Stimulated activated CD8-positive, alpha-beta memory T cell treated with anti-CD3 and anti-CD28 coated beads, Interleukin-15, amount 100 ng/mL, for 1 hour (primary cell): ENCODE data around the gene PROCA1.

Experiments
- DNase-seq: peaks from one replicate; pipeline ENCODE4 v3.0.0-alpha.2; 2020; ENCODE audit warnings: low read depth

Gene PROCA1, protein sequence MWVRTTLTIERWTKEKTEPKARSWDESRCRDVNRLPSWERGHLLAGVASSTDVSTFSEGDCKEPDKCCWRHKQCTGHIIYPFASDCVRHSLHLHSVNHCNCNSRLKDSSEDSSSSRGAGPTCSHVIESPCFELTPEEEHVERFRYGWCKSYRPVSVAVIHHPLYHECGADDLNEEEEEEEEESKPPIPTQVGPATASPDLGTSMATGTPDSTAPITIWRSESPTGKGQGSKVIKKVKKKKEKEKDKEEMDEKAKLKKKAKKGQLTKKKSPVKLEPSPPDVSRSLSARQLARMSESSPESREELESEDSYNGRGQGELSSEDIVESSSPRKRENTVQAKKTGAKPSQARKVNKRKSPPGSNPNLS

DNA sequence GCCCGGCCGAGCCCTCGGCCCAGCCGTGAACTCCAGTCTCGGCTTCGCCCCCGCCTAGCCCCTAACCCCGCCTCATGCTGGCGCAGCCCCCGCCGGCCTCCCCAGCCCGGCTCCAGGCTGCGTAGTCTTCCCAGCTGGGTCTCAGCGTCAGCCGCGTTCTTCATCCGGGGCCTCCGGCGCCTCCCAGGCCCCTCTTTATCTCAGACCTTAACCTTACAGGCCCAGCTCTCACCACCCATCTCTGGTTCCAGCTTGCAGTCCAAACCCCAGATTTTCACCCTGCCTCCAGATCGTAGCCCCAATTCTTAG lies at the start of gene PROCA1:
Gene PROCA1 (minus strand): TSS at position 166 of the 309 bp plus-strand sequence. CDS start 228 bp downstream, outside the sequence.
- no peak for DNase-seq

DNA sequence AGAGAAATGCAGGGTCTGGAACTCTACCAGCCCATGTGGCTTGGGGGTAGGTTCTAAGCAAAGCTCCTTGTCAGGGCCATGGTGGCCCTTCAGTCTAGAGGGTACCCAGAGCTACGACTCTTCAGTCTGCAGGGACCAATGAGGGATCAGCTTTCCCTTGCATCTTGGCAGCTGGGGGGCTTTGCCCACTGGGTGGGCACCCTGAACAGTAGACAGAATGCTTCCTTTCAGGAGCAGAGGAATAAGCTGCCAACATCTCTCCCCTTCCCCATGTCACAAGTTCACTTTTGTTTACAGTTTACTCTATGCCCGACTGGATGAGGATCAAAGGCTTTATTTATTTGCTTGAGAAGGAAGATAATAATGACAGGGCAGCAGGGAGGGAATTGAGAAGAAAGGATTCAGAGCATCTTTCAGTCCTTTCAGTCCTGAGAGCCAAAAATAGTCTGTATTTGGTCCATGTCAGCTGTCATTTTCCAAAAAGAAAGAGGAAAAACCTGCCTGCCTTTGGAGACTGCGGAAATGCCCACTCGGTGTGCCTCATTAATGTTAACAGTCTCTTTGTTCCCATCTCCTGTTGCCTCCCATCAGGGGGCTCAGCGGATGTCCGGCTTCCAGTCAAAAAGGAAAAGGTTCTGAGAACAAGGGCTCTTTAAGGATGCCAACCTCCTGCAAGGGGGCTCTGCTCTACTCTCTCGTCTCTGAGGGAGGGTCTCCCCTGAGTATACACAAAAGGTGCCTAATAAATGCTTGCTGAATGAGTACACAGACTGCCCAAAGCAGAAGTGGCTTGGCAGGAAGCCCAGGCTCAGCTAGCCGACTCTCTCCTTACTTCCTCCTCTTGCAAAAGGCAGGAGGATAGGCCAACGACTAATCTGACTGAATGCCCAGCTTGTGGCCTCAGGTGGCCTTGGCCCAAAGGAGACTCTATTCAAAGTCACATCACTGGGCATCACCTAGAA lies 49.2 kb upstream of the PROCA1 start:
- DNase-seq = no peak

DNA sequence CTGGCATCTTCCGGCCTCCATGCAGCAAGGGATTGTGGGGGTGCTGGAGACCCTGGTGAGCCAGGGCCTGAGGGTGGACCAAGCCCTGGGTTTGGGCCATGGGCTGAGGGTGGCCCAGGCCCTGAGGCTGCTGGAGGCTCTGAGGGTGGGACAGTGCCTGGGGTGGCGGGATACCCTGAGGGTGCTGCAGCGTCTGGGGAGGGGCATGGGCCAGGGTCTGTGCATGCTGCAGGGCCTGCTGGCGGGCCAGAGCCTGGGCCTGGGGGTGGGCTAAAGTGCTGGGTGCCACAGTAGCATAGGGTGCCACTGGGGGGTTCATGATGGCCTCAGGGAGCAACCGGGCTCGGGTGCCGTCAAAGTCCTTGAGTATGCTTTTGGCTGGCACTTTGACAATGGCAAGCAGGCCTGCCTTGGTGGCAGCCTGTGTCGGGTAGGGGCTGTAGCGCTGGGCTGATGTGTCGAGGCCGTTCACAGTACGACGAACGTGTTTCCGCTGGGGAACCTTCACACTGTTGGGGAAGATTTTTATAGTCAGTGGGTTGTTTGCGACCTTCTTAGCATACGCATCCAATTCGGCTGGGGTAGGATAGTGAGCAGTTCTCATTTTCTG lies 47.7 kb upstream of the PROCA1 start:
- no peak for DNase-seq

DNA sequence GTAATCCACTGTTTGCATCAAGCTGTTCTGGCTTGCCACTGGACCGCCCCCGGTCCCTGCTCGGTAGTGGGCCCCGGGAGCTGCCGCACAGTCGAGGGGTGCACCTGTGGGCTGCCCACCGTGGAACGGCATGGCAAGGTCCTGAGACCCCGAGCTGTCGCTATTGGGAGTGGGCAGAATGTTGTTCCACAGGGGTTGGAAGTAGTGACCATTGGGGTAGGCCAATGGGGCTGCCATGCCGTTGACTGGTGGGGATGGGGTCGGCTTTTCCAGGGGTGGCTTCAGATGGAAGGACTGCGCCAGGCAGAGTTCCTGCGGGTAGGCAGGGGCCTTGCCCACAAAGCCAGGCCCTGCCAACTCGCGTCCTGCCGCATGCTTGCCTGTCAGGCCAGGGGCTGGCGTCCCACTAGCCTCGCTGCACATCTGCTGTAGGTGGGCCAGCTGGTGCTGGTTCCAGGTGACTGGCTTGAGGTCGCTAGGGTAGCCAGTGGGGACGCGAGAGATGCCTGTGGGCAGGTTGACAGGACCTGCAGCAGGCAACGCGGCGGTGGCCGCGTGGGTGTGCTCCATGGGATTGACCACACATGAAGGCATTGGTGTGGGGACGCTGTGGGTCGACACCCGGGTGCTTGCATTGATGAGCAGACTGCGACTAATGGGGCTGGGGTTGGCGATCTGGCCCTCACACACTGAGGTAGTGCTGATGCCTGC lies 46.9 kb upstream of the PROCA1 start:
- no peak for DNase-seq

DNA sequence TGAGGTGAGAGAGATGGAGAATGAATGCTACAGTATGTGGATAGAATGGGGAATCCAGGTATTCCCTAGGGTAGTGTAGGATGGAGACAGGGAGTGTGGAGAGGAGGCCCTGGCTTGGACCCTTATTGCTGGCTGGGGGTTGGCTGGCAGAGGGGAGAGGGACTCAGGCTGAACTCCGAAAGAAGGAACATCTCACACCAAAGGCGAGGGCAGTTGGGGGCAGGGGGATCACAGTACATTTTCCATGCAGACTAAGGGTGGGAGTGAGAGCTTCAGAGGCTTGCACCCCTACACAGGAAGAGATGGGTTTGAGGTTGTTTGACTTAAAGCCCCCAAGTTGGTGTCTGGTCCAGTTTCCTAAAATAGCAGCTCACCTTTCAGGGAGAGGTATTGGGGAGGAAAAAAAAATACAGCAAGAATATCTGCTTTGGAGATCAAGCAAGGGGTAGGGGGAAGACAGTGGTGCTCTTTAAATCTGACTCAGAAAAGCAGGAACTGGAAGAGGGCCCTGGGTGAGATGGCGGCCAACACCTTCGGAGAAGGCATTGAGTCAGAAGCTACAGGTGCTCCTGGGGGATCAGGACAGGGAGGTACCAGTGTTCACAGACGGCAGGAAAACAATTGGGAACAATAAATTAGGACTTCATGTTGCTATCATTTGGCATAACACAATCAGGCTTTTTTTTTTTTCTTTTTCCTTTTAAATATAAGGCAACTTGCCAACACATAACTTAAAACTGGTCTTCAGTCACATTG lies 44.5 kb upstream of the PROCA1 start:
- DNase-seq = no peak

DNA sequence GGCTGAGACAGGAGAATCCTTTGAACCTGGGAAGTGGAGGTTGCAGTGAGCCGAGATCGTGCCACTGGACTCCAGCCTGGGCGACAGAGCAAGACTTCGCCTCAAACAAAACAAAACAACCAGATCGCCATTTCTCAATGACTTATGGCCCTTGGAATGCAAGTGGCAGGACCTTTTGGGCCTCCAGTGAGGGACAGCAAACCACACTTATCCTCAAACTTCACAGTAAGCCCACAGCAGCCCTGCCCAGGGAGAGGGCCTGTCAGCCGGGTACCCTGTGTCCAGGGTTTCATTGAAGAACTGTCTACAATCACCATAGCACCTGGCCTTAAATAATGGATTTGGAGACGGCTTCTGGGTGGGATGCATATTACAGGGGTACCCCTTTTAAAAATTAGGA lies 43.8 kb upstream of the PROCA1 start:
- no peak for DNase-seq

DNA sequence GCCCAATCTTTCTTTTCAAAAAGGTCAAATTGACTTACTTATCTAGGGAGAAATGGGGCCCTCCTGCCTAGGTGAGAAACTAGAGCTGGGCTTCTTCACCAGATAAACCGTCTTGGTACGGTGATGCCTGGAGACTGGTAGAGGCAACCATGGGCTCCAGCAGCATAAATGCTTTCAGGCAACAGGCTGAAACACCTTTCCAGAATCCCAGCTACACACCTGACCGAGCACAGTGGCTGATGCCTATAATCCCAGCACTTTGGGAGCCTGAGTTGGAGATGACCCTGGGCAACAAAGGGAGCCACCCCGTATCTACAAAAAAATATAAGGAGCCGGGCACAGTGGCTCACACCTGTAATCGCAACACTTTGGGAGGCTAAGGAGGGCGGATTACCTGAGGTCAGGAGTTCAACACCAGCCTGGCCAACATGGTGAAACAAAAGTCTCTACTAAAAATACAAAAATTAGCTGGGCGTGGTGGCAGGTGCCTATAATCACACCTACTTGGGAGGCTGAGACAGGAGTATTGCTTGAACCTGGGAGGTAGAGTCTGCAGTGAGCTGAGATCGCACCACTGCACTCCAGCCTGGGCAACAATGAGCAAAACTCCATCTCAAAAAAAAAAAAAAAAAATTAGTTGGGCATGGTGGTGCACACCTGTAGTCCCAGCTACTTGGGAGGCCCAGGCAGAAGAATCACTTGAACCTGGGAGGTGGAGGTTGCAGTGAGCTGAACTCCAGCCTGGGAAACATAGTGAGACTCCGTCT lies 40.1 kb upstream of the PROCA1 start:
- no peak for DNase-seq

DNA sequence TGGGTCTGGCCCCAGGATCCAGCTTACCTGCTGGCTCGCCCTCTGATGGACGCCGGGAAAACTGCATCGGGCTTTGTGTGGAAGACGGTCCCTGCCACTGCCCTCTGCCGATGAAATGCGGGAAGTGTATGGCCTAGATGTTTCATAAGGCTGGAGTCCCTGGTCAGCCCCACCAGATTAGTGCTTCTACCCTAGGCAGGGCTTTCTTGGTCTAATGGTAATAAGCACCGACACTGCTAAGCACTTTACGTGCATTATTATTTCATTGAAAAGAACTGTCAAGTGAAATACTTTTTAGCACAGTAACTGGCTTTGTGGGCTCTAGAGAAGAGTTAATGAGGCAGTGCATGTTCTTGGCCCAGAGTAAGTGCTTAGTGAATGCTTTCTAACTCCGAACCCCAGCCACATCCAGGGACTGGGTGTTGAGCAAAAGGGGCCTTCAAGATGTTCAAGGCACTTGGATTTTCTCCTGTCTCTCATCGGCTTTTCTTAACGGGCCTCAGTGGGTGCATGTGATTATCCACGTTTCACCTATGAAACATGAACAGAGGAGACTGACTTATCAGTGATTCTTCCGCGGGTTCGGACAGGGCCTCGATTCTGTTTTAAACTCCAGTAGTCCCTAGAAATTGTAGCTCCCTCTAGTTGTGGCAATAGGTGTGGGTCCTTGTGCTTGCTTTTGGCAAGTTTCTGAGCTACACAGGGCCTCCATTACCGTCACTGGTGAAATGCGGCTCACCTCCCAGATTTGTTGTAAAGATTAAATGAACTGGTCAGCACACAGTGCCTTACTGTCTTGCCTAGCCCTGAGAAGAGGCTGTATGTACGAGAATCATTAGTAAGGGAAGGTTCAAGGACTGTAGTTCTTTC lies 38.7 kb upstream of the PROCA1 start:
- peak; percentile 83 for DNase-seq

DNA sequence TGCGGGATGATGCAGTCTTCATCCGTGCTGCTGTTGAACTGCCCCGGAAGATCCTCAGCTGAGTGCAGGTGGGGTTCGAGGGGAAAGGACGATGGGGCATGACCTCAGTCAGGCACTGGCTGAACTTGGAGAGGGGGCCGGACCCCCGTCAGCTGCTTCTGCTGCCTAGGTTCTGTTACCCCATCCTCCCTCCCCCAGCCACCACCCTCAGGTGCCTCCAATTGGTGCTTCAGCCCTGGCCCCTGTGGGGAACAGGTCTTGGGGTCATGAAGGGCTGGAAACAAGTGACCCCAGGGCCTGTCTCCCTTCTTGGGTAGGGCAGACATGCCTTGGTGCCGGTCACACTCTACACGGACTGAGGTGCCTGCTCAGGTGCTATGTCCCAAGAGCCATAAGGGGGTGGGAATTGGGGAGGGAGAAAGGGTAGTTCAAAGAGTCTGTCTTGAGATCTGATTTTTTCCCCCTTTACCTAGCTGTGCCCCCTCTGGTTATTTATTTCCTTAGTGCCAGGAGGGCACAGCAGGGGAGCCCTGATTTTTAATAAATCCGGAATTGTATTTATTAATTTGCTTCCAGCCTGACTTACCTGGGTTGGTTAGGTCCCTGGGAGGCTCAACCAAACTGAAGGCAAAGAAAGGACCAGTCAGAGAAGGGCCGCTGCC lies 38.0 kb upstream of the PROCA1 start:
- no peak for DNase-seq

DNA sequence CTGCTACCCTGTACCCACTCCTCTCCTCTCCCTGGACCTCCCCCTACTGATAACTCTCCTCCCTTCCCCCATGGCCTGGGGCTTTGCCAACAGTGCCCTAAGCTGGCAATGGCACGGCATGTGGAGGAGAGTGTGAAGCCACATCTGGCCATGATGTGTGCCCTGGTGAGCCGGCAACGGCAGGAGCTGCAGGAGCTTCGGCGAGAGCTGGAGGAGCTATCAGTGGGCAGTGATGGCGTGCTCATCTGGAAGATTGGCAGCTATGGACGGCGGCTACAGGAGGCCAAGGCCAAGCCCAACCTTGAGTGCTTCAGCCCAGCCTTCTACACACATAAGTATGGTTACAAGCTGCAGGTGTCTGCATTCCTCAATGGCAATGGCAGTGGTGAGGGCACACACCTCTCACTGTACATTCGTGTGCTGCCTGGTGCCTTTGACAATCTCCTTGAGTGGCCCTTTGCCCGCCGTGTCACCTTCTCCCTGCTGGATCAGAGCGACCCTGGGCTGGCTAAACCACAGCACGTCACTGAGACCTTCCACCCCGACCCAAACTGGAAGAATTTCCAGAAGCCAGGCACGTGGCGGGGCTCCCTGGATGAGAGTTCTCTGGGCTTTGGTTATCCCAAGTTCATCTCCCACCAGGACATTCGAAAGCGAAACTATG lies 37.3 kb upstream of the PROCA1 start:
- no peak for DNase-seq

DNA sequence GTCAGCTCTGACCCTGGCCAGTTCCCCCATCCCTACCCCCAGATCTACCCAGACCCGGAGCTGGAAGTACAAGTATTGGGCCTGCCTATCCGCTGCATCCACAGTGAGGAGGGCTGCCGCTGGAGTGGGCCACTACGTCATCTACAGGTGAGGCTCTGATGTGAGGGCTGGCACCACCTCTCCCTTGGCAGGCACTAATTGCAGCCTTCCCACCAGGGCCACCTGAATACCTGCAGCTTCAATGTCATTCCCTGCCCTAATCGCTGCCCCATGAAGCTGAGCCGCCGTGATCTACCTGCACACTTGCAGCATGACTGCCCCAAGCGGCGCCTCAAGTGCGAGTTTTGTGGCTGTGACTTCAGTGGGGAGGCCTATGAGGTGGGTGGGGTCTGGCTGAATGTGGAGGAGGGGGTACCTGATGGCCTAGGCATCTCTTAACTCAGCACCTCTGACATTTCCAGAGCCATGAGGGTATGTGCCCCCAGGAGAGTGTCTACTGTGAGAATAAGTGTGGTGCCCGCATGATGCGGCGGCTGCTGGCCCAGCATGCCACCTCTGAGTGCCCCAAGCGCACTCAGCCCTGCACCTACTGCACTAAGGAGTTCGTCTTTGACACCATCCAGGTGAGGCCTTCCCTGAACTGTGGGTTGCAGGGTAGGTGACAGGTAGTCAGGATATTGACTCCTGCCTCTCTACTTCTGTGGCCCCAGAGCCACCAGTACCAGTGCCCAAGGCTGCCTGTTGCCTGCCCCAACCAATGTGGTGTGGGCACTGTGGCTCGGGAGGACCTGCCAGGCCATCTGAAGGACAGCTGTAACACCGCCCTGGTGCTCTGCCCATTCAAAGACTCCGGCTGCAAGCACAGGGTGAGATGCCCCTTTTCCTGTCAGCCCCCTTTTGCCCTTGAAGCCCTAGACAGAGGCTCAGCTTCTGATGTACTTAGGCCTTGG lies 36.4 kb upstream of the PROCA1 start:
- DNase-seq = no peak

DNA sequence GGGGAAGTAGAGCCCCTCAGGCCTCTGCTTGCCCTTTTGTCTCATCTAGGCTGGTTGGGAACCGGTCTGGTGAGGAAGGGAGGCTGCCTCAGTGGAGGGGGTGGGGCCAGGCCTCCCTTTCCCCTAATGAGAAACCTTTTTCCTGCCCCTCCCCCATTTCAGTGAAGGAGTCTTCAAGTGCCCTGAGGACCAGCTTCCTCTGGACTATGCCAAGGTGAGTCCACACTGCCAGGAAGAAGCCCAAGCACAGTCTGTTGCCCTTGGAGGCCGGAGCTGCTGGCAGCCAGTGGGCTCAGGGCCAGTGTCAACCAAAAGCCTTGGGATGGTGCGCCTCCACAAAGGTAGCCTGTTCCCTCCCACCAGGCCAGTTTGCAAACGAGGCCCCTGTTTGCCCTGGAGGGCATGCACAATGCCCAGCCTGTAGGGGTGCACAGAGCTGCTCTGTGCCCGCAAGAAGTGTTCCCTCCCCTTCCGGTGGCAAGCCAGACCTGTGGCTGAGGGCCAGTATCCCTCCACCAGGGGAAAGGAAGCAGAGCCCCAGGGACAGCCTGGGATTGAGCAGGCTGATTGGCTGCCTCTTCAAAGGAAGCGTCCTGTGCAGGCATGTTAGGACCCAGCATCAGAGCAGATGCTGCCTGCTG lies 35.5 kb upstream of the PROCA1 start:
- DNase-seq = no peak

DNA sequence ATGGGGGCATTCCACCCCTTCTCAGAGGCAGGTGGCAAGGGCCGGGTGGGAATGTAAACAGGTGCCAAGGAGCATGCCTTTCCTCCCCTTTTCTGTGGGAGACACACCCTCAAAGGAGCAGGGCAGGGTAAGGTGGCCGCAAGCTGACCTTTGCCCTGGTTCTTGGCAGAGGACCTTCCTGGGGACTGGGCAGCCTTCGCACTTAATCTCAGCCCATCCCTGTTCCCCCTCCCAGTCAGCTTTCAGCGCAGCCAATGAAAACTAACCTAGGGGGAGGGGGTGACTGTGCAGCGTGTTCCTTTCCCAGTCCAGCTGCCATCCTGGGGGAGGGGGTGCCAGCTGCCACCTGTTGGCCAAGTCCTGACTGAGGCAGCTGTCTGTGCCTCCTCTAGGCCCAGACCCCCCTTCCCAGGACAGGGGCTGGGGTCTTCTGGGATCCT lies 34.9 kb upstream of the PROCA1 start:
- no peak for DNase-seq

DNA sequence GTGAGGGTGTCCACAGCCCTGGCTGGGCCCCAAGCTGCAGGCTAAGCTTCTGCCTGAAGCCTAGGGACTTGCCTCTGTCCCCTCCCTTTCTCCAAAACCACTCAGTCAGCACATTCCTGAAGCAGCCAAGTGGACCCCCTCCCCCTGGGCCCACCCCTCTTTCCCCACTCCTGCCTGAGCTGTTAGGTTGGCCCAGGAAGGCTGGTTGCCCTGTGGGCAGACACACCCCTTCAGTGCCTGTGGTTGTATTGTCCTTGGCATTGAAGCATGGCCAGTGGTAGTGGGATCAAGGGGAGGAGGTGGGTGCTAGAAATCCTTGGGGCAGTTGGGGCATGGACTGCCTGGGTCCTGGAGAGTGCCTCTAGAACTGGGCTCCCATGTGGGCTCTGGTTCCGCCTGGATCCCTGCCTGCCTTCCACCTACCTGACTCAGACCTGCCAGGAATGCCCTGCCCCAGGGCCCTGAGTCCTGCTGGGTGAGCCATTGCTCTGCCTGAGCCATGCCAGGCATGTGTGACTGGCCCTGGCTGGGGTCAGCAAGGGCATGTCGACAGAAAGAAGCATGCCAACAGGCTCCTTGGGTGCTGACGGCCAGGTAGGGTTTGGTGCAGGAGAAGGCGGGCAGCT lies 34.2 kb upstream of the PROCA1 start:
- DNase-seq = no peak

DNA sequence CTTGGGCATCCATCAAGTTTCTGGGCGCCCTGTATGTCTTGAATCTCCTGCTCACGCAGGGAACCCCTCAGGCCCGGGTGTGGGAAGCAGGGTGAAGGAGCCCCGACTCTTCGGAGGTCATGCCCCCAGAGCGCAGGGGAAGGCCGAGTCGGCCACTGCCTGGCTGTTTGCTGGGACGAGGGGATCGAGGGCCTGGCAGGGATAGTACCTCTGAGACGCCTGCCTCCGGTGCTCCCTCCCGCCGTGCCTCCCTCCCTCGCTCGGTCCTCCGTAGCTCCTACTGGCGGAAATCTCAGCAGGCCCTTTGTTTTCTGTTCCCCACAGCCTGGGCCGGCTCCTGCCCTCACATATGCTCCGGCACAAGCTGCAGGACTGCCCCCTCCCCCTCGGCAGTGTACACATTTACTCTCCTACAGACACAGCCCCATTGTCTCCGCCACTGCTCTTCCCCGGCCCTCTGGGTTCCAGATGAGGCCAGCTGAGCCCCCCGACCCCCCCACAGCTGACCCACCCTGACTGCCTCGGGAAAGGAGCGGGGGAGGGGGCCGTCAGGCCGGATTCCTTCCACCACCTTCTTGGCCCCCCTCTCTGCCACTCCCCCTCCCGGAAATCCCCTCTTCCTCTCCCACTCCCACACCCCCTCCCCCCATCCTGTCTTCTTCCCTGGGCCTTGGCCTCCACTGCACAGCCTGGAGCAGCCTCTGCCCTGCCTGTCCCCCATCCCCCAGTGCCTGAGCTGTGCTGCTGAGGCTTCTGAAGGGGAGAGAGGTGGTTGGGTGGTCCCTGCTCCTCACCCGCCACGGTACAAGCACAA lies 33.5 kb upstream of the PROCA1 start:
- DNase-seq = no peak
